ENCODE results near the gene UTY. TPM values are rescaled to one million over a fixed set of nuclear protein-coding genes. Genes with fewer than 3 reads are reported as not detected.

UTY gene
- total RNA-seq, 3 donors from 2014 or later: 0.03 to 15.7 (median 14.0) TPM

- Mint-ChIP-seq H3K36me3 (ENCODE audit: insufficient read depth) (no peaks in the 10 kb centered on the region), H3K9me3 (peaks cover 4% of the 10 kb centered on the region), H3K4me3 (no peak overlapping the region), H3K27me3 (ENCODE audit: low read depth) (no peaks in the 10 kb centered on the region), H3K4me1 (ENCODE audit: low read depth) (no peaks in the 10 kb centered on the region)
- DNase-seq (no peak), ATAC-seq (no peak)
Measured at GRCh38 chrY:13210961-13211646, 268.7 kb downstream of the UTY start.

- no peaks in the 10 kb centered on the region for H3K4me1 Mint-ChIP-seq (ENCODE audit: low read depth)
- H3K9me3 Mint-ChIP-seq: no peaks in the 10 kb centered on the region
Measured at GRCh38 chrY:13205214-13205613, 274.6 kb downstream of the UTY start.

More at GRCh38 chrY:13205214-13205613, 274.6 kb downstream of the UTY start:
- DNase-seq: no peak
- Mint-ChIP-seq H3K36me3 (ENCODE audit: insufficient read depth) (no peaks in the 10 kb centered on the region), H3K27me3 (ENCODE audit: low read depth) (no peaks in the 10 kb centered on the region), H3K4me3 (no peak overlapping the region)
- ATAC-seq: no peak

Other genes starting within 250 kb of the UTY start
- gene TMSB4Y, start 223.9 kb upstream of the UTY start, total RNA-seq: 1 to 10 TPM in 2 of 3 donors, not detected in 1; 1.0 to 1.3 TPM